ENCODE measurements around the gene SBK2. TPM values are rescaled to one million over a fixed set of nuclear protein-coding genes. Genes with fewer than 3 reads are reported as not detected.

Gene SBK2
- total RNA-seq, 2 experiments from 2014 or later: not detected

DNA sequence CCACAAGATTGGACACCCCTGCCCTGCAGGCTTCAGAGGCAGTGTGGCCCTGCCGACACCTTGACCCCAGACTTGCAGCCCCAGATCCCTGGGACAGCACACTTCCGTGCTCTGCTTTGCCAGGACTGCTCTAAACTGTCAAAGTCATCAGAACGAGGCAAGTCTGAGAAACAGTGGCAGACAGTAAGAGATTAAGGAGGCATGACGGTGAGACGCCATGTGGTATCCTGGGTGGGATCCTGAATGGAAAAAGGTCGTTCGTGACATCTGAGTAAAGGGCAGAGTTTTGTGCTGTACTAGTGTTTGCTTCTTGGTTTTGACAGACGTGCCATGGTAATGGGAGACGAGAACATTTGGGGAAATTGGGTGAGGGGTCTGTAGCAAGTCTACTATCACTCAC, 29.9 kb upstream of the SBK2 start:
- ChIA-PET CTCF (no interaction called here), POLR2A (no interaction called here)

DNA sequence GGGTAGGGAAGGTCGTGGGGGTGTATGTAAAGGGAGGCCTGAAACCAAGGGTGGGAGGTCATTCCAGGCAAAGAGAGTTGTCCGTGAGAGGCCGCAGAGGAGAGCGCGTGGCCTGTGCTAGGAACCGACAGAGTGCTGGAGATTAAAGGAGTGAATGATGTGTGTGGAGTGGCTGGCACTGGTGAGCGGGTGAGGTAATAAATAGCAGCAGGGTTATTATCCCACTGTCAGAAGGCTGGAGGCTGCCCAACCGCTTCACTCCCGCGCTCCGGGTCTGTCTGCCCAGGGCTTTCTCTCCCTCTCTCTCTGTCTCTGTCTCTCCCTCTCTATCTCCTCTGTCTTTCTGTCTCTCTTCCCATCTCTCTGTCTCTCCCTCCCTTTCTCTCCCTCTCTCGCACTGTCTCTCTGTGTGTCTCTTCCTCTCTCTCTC, 26.3 kb upstream of the SBK2 start:
- ChIA-PET POLR2A (no interaction called here), CTCF (no interaction called here)

DNA sequence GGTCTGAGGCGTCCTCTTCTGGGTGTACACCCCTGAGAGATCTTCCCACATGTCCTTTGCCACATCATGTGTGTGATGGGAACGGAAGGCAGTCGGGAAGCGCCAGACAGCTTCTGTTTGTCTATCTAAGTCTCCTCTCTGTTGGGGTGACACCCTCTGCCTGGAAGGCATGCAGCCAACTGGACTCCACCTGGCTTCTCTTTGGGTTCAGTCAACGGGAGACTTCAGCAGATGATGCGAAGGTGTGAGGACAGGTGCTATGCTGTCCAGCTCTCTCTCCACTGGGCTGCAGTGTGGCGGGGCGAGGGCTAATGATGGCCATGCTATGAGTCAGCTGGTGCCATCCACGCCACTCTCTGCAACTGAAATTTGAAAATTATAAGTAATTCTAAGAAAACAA, 22.8 kb upstream of the SBK2 start:
- POLR2A ChIA-PET: no interaction called here
- CTCF ChIA-PET: interaction anchor here (0.6 kb wide), 1 partner anchor 393 kb away, joined by 3 read pairs; no protein-coding TSS in a partner anchor

DNA sequence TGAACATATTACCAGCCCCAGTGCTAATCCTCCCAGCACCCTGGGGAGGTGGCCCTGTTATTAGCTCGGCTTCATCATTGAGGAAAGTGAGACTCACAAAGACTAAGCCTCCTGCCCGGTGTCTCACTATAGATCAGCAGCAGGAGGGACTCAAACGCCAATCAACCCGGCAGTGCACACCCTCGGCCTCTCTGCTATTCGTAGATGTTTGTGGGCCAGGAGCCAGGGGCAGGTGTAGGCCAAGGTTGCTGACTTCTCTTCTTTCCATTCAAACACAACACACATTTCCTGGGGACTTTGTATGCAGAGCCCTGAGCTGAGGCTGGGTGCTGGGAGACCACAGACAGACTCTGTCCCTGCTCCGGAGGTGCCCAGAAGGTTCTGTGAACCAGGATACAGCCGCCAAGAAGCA, 17.8 kb upstream of the SBK2 start:
- ChIA-PET CTCF (no interaction called here), POLR2A (no interaction called here)

DNA sequence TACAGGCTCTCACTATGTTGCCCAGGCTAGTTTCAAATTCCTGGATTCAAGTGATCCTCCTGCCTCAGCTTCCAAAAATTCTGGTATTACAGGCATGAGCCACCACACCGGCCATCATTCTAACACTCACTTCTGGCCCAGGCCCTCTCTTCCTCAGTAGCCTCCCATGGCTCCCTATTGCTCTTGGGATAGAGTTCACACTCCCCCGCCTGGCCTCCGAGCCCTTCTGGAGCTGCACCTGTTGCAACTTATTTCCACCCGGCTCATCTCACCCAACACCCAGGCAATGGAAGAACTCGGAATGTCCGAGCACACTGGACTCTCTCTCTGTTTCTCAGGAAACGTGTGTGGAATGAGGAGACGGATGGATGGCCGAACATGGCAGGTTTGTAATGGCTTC, 17.4 kb upstream of the SBK2 start:
- ChIA-PET POLR2A (interaction anchor here (0.5 kb wide), 1 partner anchor 22 kb away, joined by 5 read pairs; no protein-coding TSS in a partner anchor), CTCF (no interaction called here)

DNA sequence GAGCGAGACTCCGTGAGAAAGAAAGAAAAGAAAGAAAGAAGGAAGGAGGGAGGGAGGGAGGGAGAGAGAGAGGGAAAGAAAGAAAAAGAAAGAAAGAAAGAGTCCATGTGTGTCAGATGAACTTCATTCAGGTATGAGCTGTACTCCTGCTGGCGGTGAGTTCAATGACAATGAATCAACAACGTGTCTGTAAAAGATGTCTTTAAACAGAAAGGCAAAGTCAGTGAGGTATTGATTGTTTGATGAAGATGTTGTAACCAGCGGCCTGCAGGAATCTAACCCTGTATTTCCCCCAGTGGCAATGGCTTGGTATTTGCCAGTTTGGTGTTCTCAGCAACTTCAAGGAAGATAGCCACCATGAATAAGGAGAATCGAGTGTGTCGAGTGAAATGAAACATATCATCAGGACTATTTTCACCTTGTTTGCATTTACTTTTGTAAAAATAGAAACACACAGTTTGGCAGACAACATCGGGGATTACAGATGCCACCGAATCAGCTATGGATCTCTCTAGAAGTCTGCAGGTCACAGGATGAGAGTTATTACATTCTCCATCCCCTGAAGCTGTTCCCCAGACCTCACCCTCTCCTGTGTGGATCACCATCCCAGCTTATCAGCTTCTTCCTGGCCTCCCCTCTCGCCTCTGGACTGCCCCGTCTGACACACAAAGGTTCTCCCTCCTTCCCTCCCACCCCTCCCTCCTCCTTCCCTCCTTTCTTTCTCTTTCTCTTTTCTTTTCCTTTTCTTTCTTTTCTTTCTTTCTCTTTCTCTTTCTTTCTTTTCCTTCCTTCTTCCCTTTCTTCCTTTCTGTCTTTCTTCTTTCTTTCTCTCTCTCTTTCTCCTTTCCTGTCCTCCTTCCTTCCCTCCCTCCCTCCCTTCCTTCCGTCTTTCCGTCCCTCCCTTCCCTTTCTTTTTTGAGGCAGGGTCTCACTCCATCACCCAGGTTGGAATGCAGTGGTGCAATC, 16.6 kb upstream of the SBK2 start:
- ChIA-PET POLR2A (interaction anchor here (0.5 kb wide), 1 partner anchor 21 kb away, joined by 5 read pairs; no protein-coding TSS in a partner anchor), CTCF (no interaction called here)

DNA sequence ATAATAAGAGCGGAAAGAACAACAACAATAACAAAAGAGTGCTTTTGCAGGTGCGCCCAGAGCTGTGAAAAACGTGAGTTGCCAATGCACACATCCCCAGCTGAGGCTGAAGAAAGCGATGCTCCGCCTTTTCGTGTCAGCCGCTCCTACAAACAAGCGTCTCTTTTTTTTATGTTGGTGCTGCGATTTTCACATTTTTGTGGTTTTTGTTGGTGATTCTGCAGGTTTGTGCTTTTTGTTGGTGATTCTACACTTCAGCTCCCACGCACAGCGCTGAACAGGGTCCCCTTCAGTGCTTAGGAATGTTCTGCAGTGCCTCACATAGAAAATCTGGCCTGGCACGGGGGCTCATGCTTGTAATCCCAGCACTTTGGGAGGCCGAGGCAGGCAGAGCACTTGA, 15.7 kb upstream of the SBK2 start:
- POLR2A ChIA-PET: no interaction called here
- CTCF ChIA-PET: no interaction called here

DNA sequence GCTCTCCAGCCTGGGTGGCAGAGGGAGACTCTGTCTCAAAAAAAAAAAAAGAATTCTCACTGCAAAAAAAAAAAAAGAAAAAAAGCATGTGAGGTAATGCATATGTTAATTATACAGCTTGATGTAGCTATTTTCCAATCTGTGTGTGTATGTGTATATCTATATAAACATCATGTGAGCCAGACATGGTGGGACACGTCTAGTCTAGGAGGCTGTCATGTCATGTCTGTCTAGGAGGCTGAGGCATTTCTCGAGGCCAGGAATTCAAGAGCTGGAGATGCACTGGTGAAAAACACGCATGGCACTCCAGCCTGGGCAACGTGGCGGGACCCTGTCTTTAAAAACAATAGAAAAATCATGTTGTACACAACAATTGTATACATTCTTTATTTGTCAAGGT, 15.3 kb upstream of the SBK2 start:
- ChIA-PET CTCF (no interaction called here), POLR2A (no interaction called here)

DNA sequence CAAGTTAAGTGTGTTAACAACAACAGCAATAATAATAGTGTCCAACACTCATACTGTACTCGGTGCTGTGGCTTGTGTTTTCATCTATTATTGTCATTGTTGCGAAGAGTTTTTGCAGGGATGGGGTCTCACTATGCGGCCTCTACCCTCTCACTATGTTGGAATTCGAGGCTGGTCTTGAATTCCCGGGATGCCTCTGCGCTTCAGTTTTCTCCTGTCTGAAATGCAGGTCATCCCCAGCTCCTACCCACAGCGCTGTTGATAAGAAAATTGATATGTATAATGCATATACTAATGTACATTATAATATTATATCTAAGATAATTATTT, 13.4 kb upstream of the SBK2 start:
- ChIA-PET POLR2A (no interaction called here), CTCF (interaction anchor here (0.6 kb wide), 1 partner anchor 58 kb away, joined by 4 read pairs; no protein-coding TSS in a partner anchor)

DNA sequence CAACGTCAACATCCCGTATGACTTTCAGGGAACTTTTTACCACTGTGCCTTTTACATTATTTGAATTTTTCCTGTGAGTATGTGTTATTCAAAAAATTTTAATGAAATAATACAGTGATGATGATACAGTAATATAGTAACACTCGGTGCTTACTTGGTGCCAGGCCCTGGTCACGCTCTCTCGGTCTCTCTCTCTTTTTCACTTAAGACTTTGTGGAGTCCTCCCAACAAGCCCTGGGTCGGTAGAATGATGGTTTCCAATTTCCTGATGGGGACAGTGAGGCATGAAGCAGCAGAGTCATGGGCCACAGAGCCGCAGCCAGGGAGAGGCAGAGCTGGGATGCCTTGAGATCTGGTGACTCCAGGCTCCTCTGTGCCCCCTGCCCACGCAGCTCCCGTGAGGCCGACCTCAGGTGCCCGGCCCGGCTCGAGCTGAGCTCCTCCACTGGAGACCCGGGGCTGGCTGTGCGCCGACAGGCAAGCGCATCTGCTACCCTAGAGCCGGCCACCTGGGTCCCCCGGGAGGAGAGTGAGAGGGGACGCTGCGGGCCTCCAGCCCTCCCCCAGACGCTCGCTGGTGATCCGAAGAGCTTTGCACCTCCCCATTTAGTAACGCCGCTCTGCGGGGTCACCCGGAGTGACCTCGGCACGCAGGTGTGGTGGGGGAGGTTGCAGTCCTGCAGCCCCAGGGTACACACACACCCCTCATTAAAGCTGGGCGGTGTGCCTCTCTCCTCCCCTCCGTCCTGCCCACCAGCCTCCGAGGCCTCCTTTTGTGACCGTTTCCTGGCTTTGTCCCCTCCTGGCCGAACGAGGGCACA, 12.8 kb upstream of the SBK2 start:
- POLR2A ChIA-PET: no interaction called here
- CTCF ChIA-PET: interaction anchor here (0.6 kb wide), 1 partner anchor 59 kb away, joined by 4 read pairs; no protein-coding TSS in a partner anchor

DNA sequence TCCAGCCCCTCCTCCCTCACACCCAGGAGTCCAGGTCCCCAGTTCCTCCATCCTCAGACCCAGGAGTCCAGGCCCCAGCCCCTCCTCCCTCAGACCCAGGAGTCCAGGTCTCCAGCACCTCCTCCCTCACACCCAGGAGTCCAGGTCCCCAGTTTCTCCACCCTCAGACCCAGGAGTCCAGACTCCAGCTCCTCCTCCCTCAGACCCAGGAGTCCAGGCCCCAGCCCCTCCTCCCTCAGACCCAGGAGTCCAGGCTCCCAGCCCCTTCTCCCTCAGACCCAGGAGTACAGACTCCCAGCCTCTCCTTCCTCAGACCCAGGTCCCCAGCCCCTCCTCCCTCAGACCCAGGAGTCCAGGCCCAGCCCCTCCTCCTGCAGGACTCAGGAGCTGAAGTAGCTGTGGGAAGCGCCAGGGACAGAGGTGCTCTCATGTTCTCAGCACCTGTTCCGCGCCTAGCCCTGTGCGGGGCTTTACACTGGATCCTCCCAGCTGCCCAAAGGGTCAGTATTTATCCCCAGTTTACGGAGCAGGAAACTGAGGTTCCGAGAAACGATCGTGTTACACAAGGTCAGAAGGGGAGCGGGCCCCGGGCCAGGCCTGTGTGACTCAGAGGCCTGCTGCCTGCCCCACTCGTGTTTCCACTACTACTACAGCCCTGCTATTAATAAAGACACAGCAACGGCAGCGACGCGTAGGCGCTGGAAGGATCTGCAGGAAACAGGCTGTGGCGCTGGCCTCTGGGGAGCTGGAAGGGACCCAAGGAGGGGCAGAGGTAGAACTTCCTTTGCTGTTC, 10.1 kb upstream of the SBK2 start:
- POLR2A ChIA-PET: no interaction called here
- CTCF ChIA-PET: interaction anchor here (0.6 to 1.3 kb wide), 2 partner anchors 13 to 84 kb away, joined by 3 to 4 read pairs; no protein-coding TSS in a partner anchor

DNA sequence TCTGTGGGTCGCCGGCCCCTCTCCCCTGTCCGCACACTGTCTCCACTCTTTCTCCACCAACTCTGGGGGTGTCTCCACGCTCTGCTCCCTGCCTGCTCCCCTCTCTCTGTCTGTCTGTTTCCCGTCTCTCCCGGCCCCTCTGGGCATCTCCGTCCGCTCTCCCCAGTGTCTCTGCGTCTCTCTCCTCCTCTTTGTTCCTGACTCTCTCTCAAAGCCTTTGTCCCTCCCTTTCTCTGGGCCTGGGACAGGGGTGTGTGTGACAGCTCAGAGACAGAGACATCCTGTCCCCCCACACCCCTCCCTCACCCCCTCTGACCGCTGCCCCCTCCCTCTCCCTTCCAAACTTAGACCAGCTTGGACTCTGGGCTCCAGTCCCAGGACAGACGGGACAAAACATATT, 9.1 kb upstream of the SBK2 start:
- CTCF ChIA-PET: no interaction called here
- POLR2A ChIA-PET: no interaction called here

DNA sequence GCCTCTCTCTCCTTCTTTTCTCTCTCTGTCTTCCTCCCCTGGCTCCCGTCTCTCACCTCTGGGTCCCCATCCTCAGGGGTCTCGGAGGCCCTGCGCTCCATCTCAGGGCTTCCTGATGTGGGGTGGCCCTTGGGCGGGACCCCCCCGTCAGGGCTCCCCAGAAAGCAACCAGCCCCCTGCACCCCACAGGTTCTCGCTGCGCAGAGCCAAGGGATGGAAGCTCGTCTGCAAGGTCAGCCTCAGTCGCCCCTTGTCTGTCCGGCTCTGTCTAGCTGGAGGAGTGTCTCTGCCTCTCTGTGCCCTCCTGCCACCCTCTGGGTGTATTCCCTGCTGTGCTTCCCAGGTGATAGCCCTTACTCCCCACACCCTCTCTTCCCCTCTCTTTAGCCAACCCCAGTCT, 8.5 kb upstream of the SBK2 start, which contains the start of gene SBK3:
Gene SBK3 (minus strand): TSS at position 101 of the 400 bp plus-strand sequence. CDS start 0 bp downstream, at position 101.
- ChIA-PET CTCF (no interaction called here), POLR2A (no interaction called here)

DNA sequence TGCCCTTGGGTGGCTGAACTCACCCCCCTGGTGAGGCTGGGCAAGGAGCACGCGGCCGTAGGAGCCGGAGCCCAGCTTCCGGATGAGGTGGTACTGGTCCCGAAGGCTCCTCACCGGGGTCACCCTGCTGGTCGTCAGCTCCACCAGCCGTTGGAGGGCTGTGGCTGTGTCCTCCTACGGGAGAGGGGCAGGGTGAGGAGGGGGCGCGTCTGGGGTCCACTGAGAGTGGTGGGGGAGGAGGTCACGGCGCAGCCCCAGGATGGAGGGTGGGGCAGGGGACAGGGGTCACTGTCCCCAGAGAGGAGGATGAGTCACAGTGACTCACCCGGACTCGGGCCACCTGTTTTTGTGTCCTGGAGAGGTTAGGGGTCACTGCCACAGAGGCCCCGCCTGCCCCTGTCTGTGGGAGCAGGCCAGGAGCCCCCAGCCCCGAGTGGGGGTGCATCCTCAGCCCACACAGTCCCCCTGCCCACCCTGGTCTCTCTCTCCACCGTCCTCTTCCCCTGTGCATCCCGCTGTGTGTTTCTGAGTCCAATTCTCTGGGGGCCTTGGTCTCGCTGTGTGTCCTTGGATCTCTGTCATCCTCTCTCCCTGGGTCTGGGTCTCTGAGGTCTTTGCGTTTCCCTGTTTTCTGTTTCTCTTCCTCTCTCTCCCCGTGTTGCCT, 8.0 kb upstream of the SBK2 start:
- ChIA-PET POLR2A (no interaction called here), CTCF (no interaction called here)

DNA sequence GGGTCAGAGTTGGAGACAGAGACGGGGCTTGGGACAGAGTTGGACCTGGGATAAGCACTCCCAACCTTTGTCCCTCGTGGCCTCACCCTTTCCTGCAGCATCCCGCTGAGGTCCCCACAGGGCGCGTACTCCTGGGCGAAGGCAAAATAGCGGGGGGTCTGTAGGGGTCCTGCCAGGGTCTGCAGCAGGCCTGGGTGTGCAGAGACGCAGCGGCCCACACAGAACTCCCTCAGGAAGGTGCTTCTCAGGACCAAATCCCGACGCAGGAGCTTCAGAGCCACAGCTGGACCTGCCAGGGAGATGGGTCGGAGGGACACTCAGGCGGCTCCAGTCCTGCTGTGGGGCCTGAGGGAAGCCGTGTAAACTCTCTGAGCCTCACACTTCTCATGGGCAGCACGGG, 7.1 kb upstream of the SBK2 start:
- POLR2A ChIA-PET: no interaction called here
- CTCF ChIA-PET: no interaction called here

DNA sequence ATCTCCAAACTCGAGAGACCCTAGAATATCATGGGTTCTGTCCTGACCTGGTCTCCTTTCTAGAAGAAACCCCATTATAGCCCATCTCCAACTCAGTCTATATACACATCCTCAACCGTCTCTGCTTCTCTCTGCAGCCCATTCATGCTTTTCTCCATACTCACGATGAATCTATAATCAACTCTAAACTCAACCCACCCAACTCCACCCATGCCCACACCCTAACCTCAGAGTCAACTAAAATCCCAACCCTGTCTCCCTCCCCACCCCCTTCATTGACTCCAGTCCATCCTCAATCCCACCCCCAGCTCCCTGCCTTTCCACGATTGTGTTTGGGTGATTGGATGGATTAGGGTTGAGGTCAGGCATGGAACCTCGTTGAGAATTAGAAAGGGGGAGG, 6.6 kb upstream of the SBK2 start:
- ChIA-PET CTCF (no interaction called here), POLR2A (no interaction called here)

DNA sequence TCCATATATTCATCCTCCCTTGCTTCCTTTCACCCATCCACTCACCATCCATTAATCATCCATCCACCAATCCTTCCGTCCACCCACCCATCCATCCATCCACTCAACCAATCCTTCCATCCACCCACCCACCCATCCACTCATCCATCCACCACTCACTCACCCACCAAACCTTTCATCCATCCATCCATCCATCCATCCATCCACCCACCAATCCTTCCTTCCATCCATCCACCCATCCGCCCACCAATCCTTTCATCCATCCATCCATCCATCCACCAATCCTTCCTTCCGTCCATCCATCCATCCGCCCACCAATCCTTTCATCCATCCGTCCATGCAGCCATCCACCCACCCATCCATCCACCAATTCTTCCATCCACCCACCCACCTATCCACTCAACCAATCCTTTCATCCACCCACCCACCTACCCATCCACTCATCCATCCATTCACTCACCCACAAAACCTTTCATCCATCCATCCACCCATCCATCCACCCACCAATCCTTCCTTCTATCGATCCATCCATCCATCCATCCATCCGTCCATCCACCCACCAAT, 5.4 kb upstream of the SBK2 start:
- ChIA-PET POLR2A (no interaction called here), CTCF (no interaction called here)

DNA sequence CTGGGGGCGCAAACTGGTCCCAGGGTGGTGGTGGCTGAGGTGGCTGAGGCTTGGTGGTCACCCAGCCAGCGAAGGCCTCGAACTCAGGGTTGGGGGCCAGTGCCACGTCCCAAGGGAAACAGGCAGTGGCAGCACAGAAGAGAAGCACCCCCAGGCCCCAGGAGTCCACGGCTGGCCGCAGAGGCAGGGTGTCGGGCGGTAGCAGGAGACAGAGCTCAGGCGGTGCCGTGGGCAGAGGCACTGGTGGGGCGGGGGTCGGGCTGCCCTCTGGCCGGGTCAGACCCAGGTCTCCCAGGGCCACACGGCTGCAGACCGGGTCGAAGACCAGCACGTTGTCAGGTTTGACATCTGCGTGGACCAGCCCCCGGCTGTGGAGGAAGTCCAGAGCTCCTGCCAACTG, 4.2 kb upstream of the SBK2 start:
- ChIA-PET POLR2A (no interaction called here), CTCF (interaction anchor here (0.5 kb wide), 1 partner anchor 377 kb away, joined by 3 read pairs; no protein-coding TSS in a partner anchor)

DNA sequence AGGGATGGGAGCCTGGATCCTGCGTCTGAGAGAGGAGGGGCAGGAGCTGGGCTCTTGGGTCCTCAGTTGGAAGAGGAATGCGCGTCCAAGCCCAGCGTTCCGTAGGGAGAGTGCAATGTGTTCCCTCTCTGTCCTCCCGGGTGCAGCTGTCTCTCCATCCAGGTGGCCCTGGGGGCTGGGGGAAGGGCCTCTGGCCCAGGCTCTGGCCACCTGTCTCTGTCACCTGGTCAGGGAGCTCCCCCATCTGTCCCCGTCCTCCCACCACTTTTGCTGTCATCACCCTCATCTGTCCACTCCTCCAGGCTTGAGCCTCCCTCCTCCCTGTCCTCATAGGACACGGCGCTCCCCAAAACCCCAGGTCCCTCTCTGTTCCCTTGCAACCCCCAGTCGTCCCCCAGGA, 3.7 kb upstream of the SBK2 start:
- CTCF ChIA-PET: interaction anchor here (0.5 to 0.7 kb wide), 2 partner anchors 376 to 462 kb away, joined by 3 read pairs; no protein-coding TSS in a partner anchor
- POLR2A ChIA-PET: no interaction called here

Measured in activated CD8-positive, alpha-beta memory T cell treated with anti-CD3 and anti-CD28 coated beads for 36 hours (primary cell).